ENCODE measurements around the gene MRPL38. TPM values are rescaled to one million over a fixed set of nuclear protein-coding genes. Genes with fewer than 3 reads are reported as not detected.

The MRPL38 gene
- total and polyA plus RNA-seq, 4 donors = 23.0 to 63.9 (median 50.5) TPM

GRCh38 chr17:75941442-75941819, 36.7 kb upstream of the MRPL38 start:
- no peak for TF ChIP-seq FOXA2 (IDR thresholded peaks at IDR 0.05)
- TF ChIP-seq HNF4G (IDR thresholded peaks at IDR 0.05) = peak; percentile 10
- no peaks in the 10 kb centered on the region for H3K9me3 ChIP-seq (ENCODE audit: control insufficient read depth in 4 of 4, low read length in 3 of 4)
- peaks cover 0 to 17% (median 9%) of the 10 kb centered on the region in 4 donors for H3K4me1 ChIP-seq (ENCODE audit: control insufficient read depth in 4 of 4, insufficient read depth in 4 of 4, low read length in 3 of 4)
- H3K27me3 ChIP-seq (ENCODE audit: control insufficient read depth in 4 of 4, insufficient read depth in 4 of 4, low read length in 3 of 4) = no peaks in the 10 kb centered on the region
- DNase-seq (ENCODE audit: low spot score) = no peak
- no peak overlapping the region for H3K9ac ChIP-seq (ENCODE audit: low read depth in 1 of 2, low read length in 2 of 2)
- peak overlapping the region; percentile 65 to 82 for H3K27ac ChIP-seq (ENCODE audit: low read depth in 1 of 2, low read length in 2 of 2)
- H3K4me3 ChIP-seq (ENCODE audit: low read depth in 1 of 3, low read length in 3 of 3) = peak overlapping the region in 2 of 3 donors; percentile 24 to 30
- 27% methylated on average over 6 of the region's 6 CpGs for WGBS
- peaks cover 2 to 23% (median 18%) of the 10 kb centered on the region in 4 donors for H3K36me3 ChIP-seq (ENCODE audit: control insufficient read depth in 4 of 4, insufficient read depth in 3 of 4, low read depth in 1 of 4, low read length in 3 of 4)

GRCh38 chr17:75940727-75941441, 36.2 kb upstream of the MRPL38 start, which contains the start of gene FBF1:
TSS of gene FBF1 (minus strand) at chr17:75941042. CDS start at chr17:75938149, 2,893 bp downstream.
- TF ChIP-seq EGR1 (IDR thresholded peaks at IDR 0.05; ENCODE audit: low read depth in 2 of 2) = peak in 1 of 2 donors; percentile 21
- TF ChIP-seq ZBTB33 (IDR thresholded peaks at IDR 0.05) = no peak
- no peak for TF ChIP-seq TAF1 (conservative IDR thresholded peaks at IDR 0.05)
- peak; percentile 19 for TF ChIP-seq ATF3 (IDR thresholded peaks at IDR 0.05)
- TF ChIP-seq FOXA2 (IDR thresholded peaks at IDR 0.05) = peak; percentile 30
- TF ChIP-seq HNF4A (conservative IDR thresholded peaks at IDR 0.05) = peak; percentile 24 to 50
- TF ChIP-seq SP1 (IDR thresholded peaks at IDR 0.05) = peak; percentile 60
- no peak for TF ChIP-seq NR2F2 (IDR thresholded peaks at IDR 0.05)
- TF ChIP-seq YY1 (IDR thresholded peaks at IDR 0.05) = peak; percentile 88
- TF ChIP-seq MAX (IDR thresholded peaks at IDR 0.05) = peak; percentile 93
- TF ChIP-seq REST (IDR thresholded peaks at IDR 0.05) = no peak
- peak in 1 of 2 donors; percentile 26 for TF ChIP-seq JUND (IDR thresholded peaks at IDR 0.05)
- no peak for TF ChIP-seq FOXA1 (IDR thresholded peaks at IDR 0.05)
- peak in 1 of 2 donors; percentile 66 for TF ChIP-seq GABPA (IDR thresholded peaks at IDR 0.05 in 1 of 2, conservative IDR thresholded peaks at IDR 0.05 in 1 of 2)
- TF ChIP-seq HNF4G (IDR thresholded peaks at IDR 0.05) = peak; percentile 38
- TF ChIP-seq RXRA (IDR thresholded peaks at IDR 0.05) = peak; percentile 5 to 44
- peak; percentile 6 for TF ChIP-seq CTCF (IDR thresholded peaks at IDR 0.05; ENCODE audit: low read depth, low read length, missing input control)
- TF ChIP-seq RAD21 (IDR thresholded peaks at IDR 0.05) = peak in 1 of 2 donors; percentile 59
- Histone ChIP-seq H3K4me1 (ENCODE audit: control insufficient read depth in 4 of 4, insufficient read depth in 4 of 4, low read length in 3 of 4) (peaks cover 0 to 17% (median 9%) of the 10 kb centered on the region in 4 donors), H3K27me3 (ENCODE audit: control insufficient read depth in 4 of 4, insufficient read depth in 4 of 4, low read length in 3 of 4) (no peaks in the 10 kb centered on the region), H3K4me3 (ENCODE audit: low read depth in 1 of 3, low read length in 3 of 3) (peak within 1 kb of the TSS; percentile 57 to 70 (median 63)), H3K36me3 (ENCODE audit: control insufficient read depth in 4 of 4, insufficient read depth in 3 of 4, low read depth in 1 of 4, low read length in 3 of 4) (peaks cover under 1 to 18% (median 12%) of the 10 kb centered on the region in 4 donors), H3K9ac (ENCODE audit: low read depth in 1 of 2, low read length in 2 of 2) (peak within 1 kb of the TSS in 1 of 2 donors; percentile 72), H3K27ac (ENCODE audit: low read depth in 1 of 2, low read length in 2 of 2) (peak within 1 kb of the TSS; percentile 70 to 82), H3K9me3 (ENCODE audit: control insufficient read depth in 4 of 4, low read length in 3 of 4) (no peaks in the 10 kb centered on the region)
- WGBS = under 1% methylated on average over 63 of the region's 63 CpGs
- peak; percentile 92 for DNase-seq (ENCODE audit: low spot score)
